K562 (cell line): ENCODE measurements around the gene BCL3. TPM values are rescaled to one million over a fixed set of nuclear protein-coding genes. Genes with fewer than 3 reads are reported as not detected.
A peak's percentile ranks its signal among the peaks of the same experiment; 100 is the strongest.

Experiments
- DIDO1 ChIP-seq: fragments of 450-650 bp; IDR thresholded peaks from 2 replicates; pipeline ENCODE4 v1.6.1; 2016; ENCODE audit warnings: low read depth, missing biosample characterization, missing genetic modification characterization
- FOXP1 ChIP-seq: sonication (generic); formaldehyde crosslinking; IDR thresholded peaks from 2 replicates; pipeline ENCODE4 v1.8.0; 2022; ENCODE audit warnings: mild to moderate bottlenecking, missing genetic modification reagents
- ILF3 ChIP-seq: fragments of 450-650 bp; IDR thresholded peaks from 2 replicates; pipeline ENCODE4 v1.6.1; 2018; ENCODE audit warnings: antibody characterized with exemption, mild to moderate bottlenecking, moderate library complexity, borderline replicate concordance
- MTA3 ChIP-seq: fragments of 450-650 bp; formaldehyde crosslinking; IDR thresholded peaks from 2 replicates; pipeline ENCODE4 v1.6.1; 2017; ENCODE audit warnings: mild to moderate bottlenecking, borderline replicate concordance
- MYNN ChIP-seq, 2 experiments: sonication (generic); formaldehyde crosslinking in 1 of 2; IDR thresholded peaks; 2 replicates each; pipeline versions ENCODE4 v1.5.0 to v1.6.1; 2016 to 2020; ENCODE audit warnings: antibody characterized with exemption in 1 of 2, missing genetic modification reagents in 1 of 2
- PML ChIP-seq: IDR thresholded peaks from 2 replicates; pipeline ENCODE4 v1.6.1; 2012; ENCODE audit warnings: low read length, inconsistent platforms
- RBBP5 ChIP-seq: fragments of 200-600 bp; sonication (generic); IDR thresholded peaks from 2 replicates; pipeline ENCODE4 v1.6.1; 2012; ENCODE audit warnings: borderline replicate concordance, mild to moderate bottlenecking, low read length, control low read depth, inconsistent platforms; ENCODE audit not compliant: insufficient read depth, poor library complexity, severe bottlenecking
- SAFB ChIP-seq: fragments of 200-400 bp; formaldehyde crosslinking; IDR thresholded peaks from 2 replicates; pipeline ENCODE4 v1.6.1; 2017; ENCODE audit warnings: low read depth, low read length, borderline replicate concordance
- polyA plus RNA-seq, 8 experiments: library from polyadenylated mRNA; depleted of rRNA in 4 of 8; stranded (reverse) in 5 of 8; unstranded in 3 of 8; fragments of >200 nt; fragmentation: Nextera tagmentation in 2 of 8; fragmentation: Illumina TruSeq in 1 of 8; extraction: Ambion mirVana in 2 of 8; extraction: Trizol in 1 of 8; gene quantifications; 2 replicates each; pipeline versions ENCODE4 v1.2.1 to v1.2.3, GENCODE V29; 2011 to 2014; ENCODE audit warnings: inconsistent platforms in 1 of 8, missing spikeins in 1 of 8
- total RNA-seq, 7 experiments: library from RNA; depleted of rRNA in 6 of 7; stranded (reverse); fragments of >200 nt in 6 of 7; fragmentation: Illumina TruSeq in 2 of 7; extraction: Trizol in 2 of 7; gene quantifications; 2 replicates each; pipeline versions ENCODE4 v1.2.1 to v1.2.3, GENCODE V29; 2011 to 2021; ENCODE audit warnings: low replicate concordance in 1 of 7
- TF ChIP-seq, protein P1 (sequence below), 2 experiments: fragments of 450-650 bp in 1 of 2; sonication (generic) in 1 of 2; formaldehyde crosslinking in 1 of 2; IDR thresholded peaks; 2 replicates each; pipeline versions ENCODE4 v1.7.1 to v1.9.0; 2016 to 2022; ENCODE audit warnings: inconsistent platforms in 1 of 2, mild to moderate bottlenecking in 1 of 2, missing genetic modification reagents in 1 of 2
- TF ChIP-seq, protein P2 (sequence below), 2 experiments: fragments of 250-450 bp in 1 of 2; fragments of 450-650 bp in 1 of 2; sonication (Bioruptor Pico) in 1 of 2; IDR thresholded peaks; 2 replicates each; pipeline versions ENCODE4 v1.6.1 to v1.8.0; 2016 to 2021; ENCODE audit warnings: mild to moderate bottlenecking in 2 of 2, moderate library complexity in 2 of 2, missing compliant biosample characterization in 1 of 2, missing genetic modification characterization in 1 of 2
- TF ChIP-seq, protein P3 (sequence below), 2 experiments: IDR thresholded peaks; 2 replicates each; pipeline ENCODE4 v1.6.1; 2011; ENCODE audit warnings: borderline replicate concordance in 1 of 2, control low read depth in 1 of 2, low read depth in 1 of 2, low read length in 1 of 2, mild to moderate bottlenecking in 1 of 2, mixed read lengths in 1 of 2, moderate library complexity in 1 of 2; ENCODE audit not compliant: insufficient read depth in 1 of 2, insufficient read length in 1 of 2, poor library complexity in 1 of 2, severe bottlenecking in 1 of 2; ENCODE audit errors: extremely low read depth in 1 of 2

BCL3 gene
- total and polyA plus RNA-seq, 9 of the 15 experiments (the other 6 are each of a cell fraction or from before 2014, with no cell fraction given) = 0.03 to 2.4 (median 0.50) TPM; not detected in 1

GRCh38 chr19:44770550-44771257 is 22.2 kb downstream of the BCL3 start (continued):
- TF ChIP-seq, protein P1, sequence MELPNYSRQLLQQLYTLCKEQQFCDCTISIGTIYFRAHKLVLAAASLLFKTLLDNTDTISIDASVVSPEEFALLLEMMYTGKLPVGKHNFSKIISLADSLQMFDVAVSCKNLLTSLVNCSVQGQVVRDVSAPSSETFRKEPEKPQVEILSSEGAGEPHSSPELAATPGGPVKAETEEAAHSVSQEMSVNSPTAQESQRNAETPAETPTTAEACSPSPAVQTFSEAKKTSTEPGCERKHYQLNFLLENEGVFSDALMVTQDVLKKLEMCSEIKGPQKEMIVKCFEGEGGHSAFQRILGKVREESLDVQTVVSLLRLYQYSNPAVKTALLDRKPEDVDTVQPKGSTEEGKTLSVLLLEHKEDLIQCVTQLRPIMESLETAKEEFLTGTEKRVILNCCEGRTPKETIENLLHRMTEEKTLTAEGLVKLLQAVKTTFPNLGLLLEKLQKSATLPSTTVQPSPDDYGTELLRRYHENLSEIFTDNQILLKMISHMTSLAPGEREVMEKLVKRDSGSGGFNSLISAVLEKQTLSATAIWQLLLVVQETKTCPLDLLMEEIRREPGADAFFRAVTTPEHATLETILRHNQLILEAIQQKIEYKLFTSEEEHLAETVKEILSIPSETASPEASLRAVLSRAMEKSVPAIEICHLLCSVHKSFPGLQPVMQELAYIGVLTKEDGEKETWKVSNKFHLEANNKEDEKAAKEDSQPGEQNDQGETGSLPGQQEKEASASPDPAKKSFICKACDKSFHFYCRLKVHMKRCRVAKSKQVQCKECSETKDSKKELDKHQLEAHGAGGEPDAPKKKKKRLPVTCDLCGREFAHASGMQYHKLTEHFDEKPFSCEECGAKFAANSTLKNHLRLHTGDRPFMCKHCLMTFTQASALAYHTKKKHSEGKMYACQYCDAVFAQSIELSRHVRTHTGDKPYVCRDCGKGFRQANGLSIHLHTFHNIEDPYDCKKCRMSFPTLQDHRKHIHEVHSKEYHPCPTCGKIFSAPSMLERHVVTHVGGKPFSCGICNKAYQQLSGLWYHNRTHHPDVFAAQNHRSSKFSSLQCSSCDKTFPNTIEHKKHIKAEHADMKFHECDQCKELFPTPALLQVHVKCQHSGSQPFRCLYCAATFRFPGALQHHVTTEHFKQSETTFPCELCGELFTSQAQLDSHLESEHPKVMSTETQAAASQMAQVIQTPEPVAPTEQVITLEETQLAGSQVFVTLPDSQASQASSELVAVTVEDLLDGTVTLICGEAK (IDR thresholded peaks at IDR 0.05) = no peak
- TF ChIP-seq, protein P1 (CRISPR knock-in tag; IDR thresholded peaks at IDR 0.05) = no peak
- TF ChIP-seq, protein P2, sequence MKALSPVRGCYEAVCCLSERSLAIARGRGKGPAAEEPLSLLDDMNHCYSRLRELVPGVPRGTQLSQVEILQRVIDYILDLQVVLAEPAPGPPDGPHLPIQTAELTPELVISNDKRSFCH (CRISPR knock-in tag; IDR thresholded peaks at IDR 0.05) = no peak
- TF ChIP-seq, protein P2 (tag; IDR thresholded peaks at IDR 0.05) = no peak
- TF ChIP-seq RBBP5 (no peak), DIDO1 (no peak), MYNN (IDR thresholded peaks at IDR 0.05) (no peak; the same call in 1 of the 2 replicates), MYNN (CRISPR knock-in tag; IDR thresholded peaks at IDR 0.05) (no peak), ILF3 (no peak), SAFB (no peak), MTA3 (0 out of 2 replicates have a peak, but pooled peaks have one; percentile 10), FOXP1 (CRISPR knock-in tag) (no peak), PML (no peak)
- TF ChIP-seq, protein P3, sequence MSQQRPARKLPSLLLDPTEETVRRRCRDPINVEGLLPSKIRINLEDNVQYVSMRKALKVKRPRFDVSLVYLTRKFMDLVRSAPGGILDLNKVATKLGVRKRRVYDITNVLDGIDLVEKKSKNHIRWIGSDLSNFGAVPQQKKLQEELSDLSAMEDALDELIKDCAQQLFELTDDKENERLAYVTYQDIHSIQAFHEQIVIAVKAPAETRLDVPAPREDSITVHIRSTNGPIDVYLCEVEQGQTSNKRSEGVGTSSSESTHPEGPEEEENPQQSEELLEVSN (IDR thresholded peaks at IDR 0.05; ENCODE audit: borderline replicate concordance in 1 of 2, extremely low read depth in 1 of 2, insufficient read depth in 1 of 2, insufficient read length in 1 of 2, low read depth in 1 of 2, low read length in 1 of 2, poor library complexity in 1 of 2, severe bottlenecking in 1 of 2) = no peak
